Measurements from ENCODE around the gene LDLRAD4. TPM values are rescaled to one million over a fixed set of nuclear protein-coding genes. Genes with fewer than 3 reads are reported as not detected.

Gene LDLRAD4
- polyA plus RNA-seq, 1 of the 3 experiments (the other 2 are of a cell fraction), result 0.16 TPM

DNA sequence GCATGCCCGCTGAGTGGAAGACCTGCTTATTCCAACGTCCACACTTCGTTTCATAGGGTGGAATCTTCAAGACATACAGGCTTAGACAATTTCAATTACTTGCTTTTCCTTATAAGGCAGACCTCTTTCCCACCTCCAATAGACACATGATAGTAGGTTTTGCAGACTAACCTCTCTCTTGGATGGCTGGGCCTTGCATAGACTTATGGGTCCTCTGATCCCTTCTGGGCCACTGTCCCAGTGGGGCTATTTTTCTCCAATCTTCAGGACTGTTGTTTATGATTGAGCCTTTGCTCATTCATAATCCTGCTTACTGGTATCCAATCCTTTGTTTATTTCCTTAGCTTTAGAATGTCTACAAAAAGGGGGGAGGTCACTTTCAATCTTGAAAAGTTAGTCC lies 368.9 kb downstream of the LDLRAD4 start:
- H3K4me1 ChIP-seq (ENCODE audit: control insufficient read depth in 1 of 2, insufficient read depth in 2 of 2, low read depth in 1 of 2, low read length in 1 of 2), result peaks cover 0 to 28% of the 10 kb centered on the region in 2 experiments; a peak in 2 of 4 replicates
- H3K4me3 ChIP-seq (ENCODE audit: low read depth in 2 of 2, low read length in 1 of 2), result no peak overlapping the region
- no peak overlapping the region for H3K9ac ChIP-seq
- no peak for DNase-seq
- 95% methylated on average over 3 of the region's 3 CpGs for WGBS (ENCODE audit: low lambda C conversion rate)
- no peak overlapping the region for H3K4me2 ChIP-seq
- no peaks in the 10 kb centered on the region for H3F3A ChIP-seq (replicated peaks; ENCODE audit: insufficient read depth)
- H3K9me2 ChIP-seq, result no peaks in the 10 kb centered on the region
- no peaks in the 10 kb centered on the region for H4K20me1 ChIP-seq (ENCODE audit: insufficient read depth)
- H2AFZ ChIP-seq (ENCODE audit: low read depth), result no peak overlapping the region
- TF ChIP-seq, protein P1, sequence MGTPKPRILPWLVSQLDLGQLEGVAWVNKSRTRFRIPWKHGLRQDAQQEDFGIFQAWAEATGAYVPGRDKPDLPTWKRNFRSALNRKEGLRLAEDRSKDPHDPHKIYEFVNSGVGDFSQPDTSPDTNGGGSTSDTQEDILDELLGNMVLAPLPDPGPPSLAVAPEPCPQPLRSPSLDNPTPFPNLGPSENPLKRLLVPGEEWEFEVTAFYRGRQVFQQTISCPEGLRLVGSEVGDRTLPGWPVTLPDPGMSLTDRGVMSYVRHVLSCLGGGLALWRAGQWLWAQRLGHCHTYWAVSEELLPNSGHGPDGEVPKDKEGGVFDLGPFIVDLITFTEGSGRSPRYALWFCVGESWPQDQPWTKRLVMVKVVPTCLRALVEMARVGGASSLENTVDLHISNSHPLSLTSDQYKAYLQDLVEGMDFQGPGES (IDR thresholded peaks at IDR 0.05; ENCODE audit: low read depth, low read length), result no peak
- TF ChIP-seq FOSL2 (IDR thresholded peaks at IDR 0.05; ENCODE audit: borderline replicate concordance, low read depth), result no peak
- TF ChIP-seq SIN3A (IDR thresholded peaks at IDR 0.05; ENCODE audit: borderline replicate concordance, low read depth, low read length), result no peak
- no peak for TF ChIP-seq ZBTB33 (IDR thresholded peaks at IDR 0.05; ENCODE audit: borderline replicate concordance, low read depth)
- TF ChIP-seq RAD21 (IDR thresholded peaks at IDR 0.05; ENCODE audit: low read length), result no peak
- TF ChIP-seq USF2 (IDR thresholded peaks at IDR 0.05; ENCODE audit: borderline replicate concordance, low read depth, low read length), result no peak
- TF ChIP-seq GABPA (IDR thresholded peaks at IDR 0.05; ENCODE audit: low read depth), result no peak
- TF ChIP-seq RXRA (IDR thresholded peaks at IDR 0.05; ENCODE audit: borderline replicate concordance, low read depth), result no peak
- TF ChIP-seq CHD2 (IDR thresholded peaks at IDR 0.05; ENCODE audit: low read length, partially characterized antibody), result no peak
- TF ChIP-seq MEF2A (IDR thresholded peaks at IDR 0.05; ENCODE audit: borderline replicate concordance, low read depth), result no peak
- H3K36me3 ChIP-seq (replicated peaks in 1 of 2; ENCODE audit: control insufficient read depth in 1 of 2, insufficient read depth in 2 of 2, low read length in 1 of 2), result no peaks in the 10 kb centered on the region
- no peaks in the 10 kb centered on the region for H3K79me2 ChIP-seq (ENCODE audit: insufficient read depth)
- ChIA-PET CTCF (interaction anchor here (0.6 to 4.0 kb wide), 4 partner anchors 13 to 475 kb away, joined by 3 to 24 read pairs (median 3); no protein-coding TSS in a partner anchor), POLR2A (no interaction called here)
- H3K27me3 ChIP-seq (ENCODE audit: insufficient read depth), result no peaks in the 10 kb centered on the region
- no peaks in the 10 kb centered on the region for H3K9me3 ChIP-seq
- H3K27ac ChIP-seq (ENCODE audit: low read depth in 2 of 2, low read length in 1 of 2), result no peak overlapping the region

- no peak overlapping the region for H3K4me3 ChIP-seq (ENCODE audit: low read depth in 2 of 2, low read length in 1 of 2)
- ChIA-PET CTCF (interaction anchor here (0.6 to 4.0 kb wide), 3 partner anchors 13 to 475 kb away, joined by 3 to 24 read pairs (median 3); no protein-coding TSS in a partner anchor), POLR2A (no interaction called here)
- no peaks in the 10 kb centered on the region for H3K36me3 ChIP-seq (replicated peaks in 1 of 2; ENCODE audit: control insufficient read depth in 1 of 2, insufficient read depth in 2 of 2, low read length in 1 of 2)
- H4K20me1 ChIP-seq (ENCODE audit: insufficient read depth), result no peaks in the 10 kb centered on the region
- H3K79me2 ChIP-seq (ENCODE audit: insufficient read depth), result no peaks in the 10 kb centered on the region
- no peak for DNase-seq
- H3K4me1 ChIP-seq (ENCODE audit: control insufficient read depth in 1 of 2, insufficient read depth in 2 of 2, low read depth in 1 of 2, low read length in 1 of 2), result peaks cover 0 to 28% of the 10 kb centered on the region in 2 experiments; a peak in 2 of 4 replicates
- H3K9ac ChIP-seq, result no peak overlapping the region
- 48% methylated on average over 3 of the region's 3 CpGs for WGBS (ENCODE audit: low lambda C conversion rate)
- H3K9me3 ChIP-seq, result no peaks in the 10 kb centered on the region
- no peak overlapping the region for H2AFZ ChIP-seq (ENCODE audit: low read depth)
- TF ChIP-seq FOSL2 (IDR thresholded peaks at IDR 0.05; ENCODE audit: borderline replicate concordance, low read depth) (no peak), EP300 (IDR thresholded peaks at IDR 0.05; ENCODE audit: borderline replicate concordance in 1 of 2, low read depth in 1 of 2, low read length in 1 of 2) (no peak), GATA2 (CRISPR knock-in tag; IDR thresholded peaks at IDR 0.05) (no peak), MAX (IDR thresholded peaks at IDR 0.05; ENCODE audit: low read depth) (no peak), TAF1 (IDR thresholded peaks at IDR 0.05; ENCODE audit: borderline replicate concordance, low read depth, low read length) (no peak), POLR2AphosphoS5 (IDR thresholded peaks at IDR 0.05; ENCODE audit: low read depth, low read length) (no peak), ELF1 (IDR thresholded peaks at IDR 0.05) (no peak)
- no peak overlapping the region for H3K27ac ChIP-seq (ENCODE audit: low read depth in 2 of 2, low read length in 1 of 2)
- H3K9me2 ChIP-seq, result no peaks in the 10 kb centered on the region
- H3K27me3 ChIP-seq (ENCODE audit: insufficient read depth), result no peaks in the 10 kb centered on the region
- H3K4me2 ChIP-seq, result no peak overlapping the region
- H3F3A ChIP-seq (replicated peaks; ENCODE audit: insufficient read depth), result no peaks in the 10 kb centered on the region
Observed at GRCh38 chr18:13587937-13588336, 369.4 kb downstream of the LDLRAD4 start.

All from SK-N-SH (cell line).